Left cardiac atrium (tissue), 4 donors: Measurements from ENCODE around the gene LBHD2. TPM values are rescaled to one million over a fixed set of nuclear protein-coding genes. Genes with fewer than 3 reads are reported as not detected.
A peak's percentile ranks its signal among the peaks of the same experiment; 100 is the strongest.
"Not testable (repeated sequence)": the region's sequence is repeated elsewhere in the genome, so short reads cannot be mapped to it uniquely, and the experiment has no call there.

Experiments
- ATAC-seq, 2 donors: fragments of 200-7000 bp; cut with Tn5 transposase; one replicate each; pipeline ENCODE4 v1.9.1; 2020; ENCODE audit warnings: mild to moderate bottlenecking in 2 of 2, moderate library complexity in 2 of 2
- DNase-seq: peaks from one replicate; pipeline ENCODE4 v3.0.0-alpha.2; 2020
- intact Hi-C, 2 donors: fragments of 100-400 bp; cut with DNase I; formaldehyde crosslinking; loops; one replicate each; pipeline versions ENCODE4 v1.14.1 to v1.15.1; 2022 to 2023
- total RNA-seq, 2 donors: library from RNA; stranded (reverse); fragmentation: NEBNext Ultra II Directional; extraction: Animal tissue kit (Norgen Biotek cat#: 25700); gene quantifications; one replicate each; pipeline ENCODE4 v1.2.1, GENCODE V29; 2021
- donor health status: DM: no; HTN: yes; CAD: no.
- donor health status: DM: no; HTN: yes; CAD: no; lungs with severe emphysema.
- donor health status: DM: yes; HTN: yes; CAD: no.
- donor health status: Dilated cardiomyopathy.

Gene LBHD2
- total RNA-seq, 2 donors from 2014 or later, result 0.47 TPM; not detected in 1

GRCh38 chr14:103112400-103113243 lies 28.6 kb downstream of the LBHD2 start:
- intact Hi-C loops, result no loop called here
- no peak for ATAC-seq
- no peak for DNase-seq

GRCh38 chr14:103113303-103113702 lies 29.3 kb downstream of the LBHD2 start:
- ATAC-seq (no peak), DNase-seq (no peak)
- intact Hi-C loops, result no loop called here

- intact Hi-C loops, result no loop called here
- DNase-seq, result no peak
- ATAC-seq, result no peak
These were observed 29.8 kb downstream of the LBHD2 start for GRCh38 chr14:103113774-103114173.

GRCh38 chr14:103115086-103115679 lies 31.2 kb downstream of the LBHD2 start:
- ATAC-seq, intact Hi-C loops, DNase-seq: not testable (repeated sequence)

GRCh38 chr14:103115845-103116572 lies 32.0 kb downstream of the LBHD2 start:
- intact Hi-C loops, result no loop called here
- DNase-seq, result no peak
- ATAC-seq, result peak in 1 of 2 donors; percentile 49

GRCh38 chr14:103116636-103117035 lies 32.6 kb downstream of the LBHD2 start:
- ATAC-seq (no peak), DNase-seq (no peak)
- intact Hi-C loops, result no loop called here

GRCh38 chr14:103117499-103117898 lies 33.5 kb downstream of the LBHD2 start:
- DNase-seq, ATAC-seq, intact Hi-C loops: not testable (repeated sequence)

GRCh38 chr14:103118018-103118662 lies 34.1 kb downstream of the LBHD2 start:
- intact Hi-C loops, result no loop called here
- DNase-seq (peak; percentile 89), ATAC-seq (peak; percentile 36 to 51)

GRCh38 chr14:103118663-103119404 lies 34.8 kb downstream of the LBHD2 start:
- peak; percentile 72 for DNase-seq
- intact Hi-C loops, result no loop called here
- ATAC-seq, result peak in 1 of 2 donors; percentile 25

GRCh38 chr14:103119527-103119926 lies 35.5 kb downstream of the LBHD2 start:
- DNase-seq, intact Hi-C loops, ATAC-seq: not testable (repeated sequence)

- intact Hi-C loops, result no loop called here
These were observed 37.3 kb downstream of the LBHD2 start for GRCh38 chr14:103121121-103121845.

GRCh38 chr14:103121846-103122584 lies 38.0 kb downstream of the LBHD2 start:
- ATAC-seq, result peak; percentile 22 to 38
- intact Hi-C loops, result no loop called here
- peak; percentile 92 for DNase-seq

More at GRCh38 chr14:103121121-103121845, 37.3 kb downstream of the LBHD2 start:
- peak; percentile 6 to 31 for ATAC-seq
- peak; percentile 65 for DNase-seq

GRCh38 chr14:103122585-103122946 lies 38.6 kb downstream of the LBHD2 start:
- DNase-seq (peak; percentile 60), ATAC-seq (peak; percentile 4)
- intact Hi-C loops, result no loop called here

- peak; percentile 50 to 66 for ATAC-seq
- DNase-seq, result peak; percentile 79
- intact Hi-C loops, result no loop called here
These were observed 39.1 kb downstream of the LBHD2 start, which contains the start of gene TNFAIP2 for GRCh38 chr14:103122947-103123633. Gene TNFAIP2 (plus strand): TSS chr14:103123461. CDS start chr14:103126458, 2,997 bp downstream.

GRCh38 chr14:103123634-103124500 lies 39.9 kb downstream of the LBHD2 start:
- ATAC-seq (peak; percentile 9 to 23), DNase-seq (peak; percentile 75)
- intact Hi-C loops, result no loop called here
